ENCODE data around the gene NBL1. TPM values are rescaled to one million over a fixed set of nuclear protein-coding genes. Genes with fewer than 3 reads are reported as not detected.

NBL1 gene
- total and polyA plus RNA-seq, 9 of the 15 experiments (the other 6 are each of a cell fraction or from before 2014, with no cell fraction given) = 0.10 to 3.7 (median 1.8) TPM; not detected in 1

DNA sequence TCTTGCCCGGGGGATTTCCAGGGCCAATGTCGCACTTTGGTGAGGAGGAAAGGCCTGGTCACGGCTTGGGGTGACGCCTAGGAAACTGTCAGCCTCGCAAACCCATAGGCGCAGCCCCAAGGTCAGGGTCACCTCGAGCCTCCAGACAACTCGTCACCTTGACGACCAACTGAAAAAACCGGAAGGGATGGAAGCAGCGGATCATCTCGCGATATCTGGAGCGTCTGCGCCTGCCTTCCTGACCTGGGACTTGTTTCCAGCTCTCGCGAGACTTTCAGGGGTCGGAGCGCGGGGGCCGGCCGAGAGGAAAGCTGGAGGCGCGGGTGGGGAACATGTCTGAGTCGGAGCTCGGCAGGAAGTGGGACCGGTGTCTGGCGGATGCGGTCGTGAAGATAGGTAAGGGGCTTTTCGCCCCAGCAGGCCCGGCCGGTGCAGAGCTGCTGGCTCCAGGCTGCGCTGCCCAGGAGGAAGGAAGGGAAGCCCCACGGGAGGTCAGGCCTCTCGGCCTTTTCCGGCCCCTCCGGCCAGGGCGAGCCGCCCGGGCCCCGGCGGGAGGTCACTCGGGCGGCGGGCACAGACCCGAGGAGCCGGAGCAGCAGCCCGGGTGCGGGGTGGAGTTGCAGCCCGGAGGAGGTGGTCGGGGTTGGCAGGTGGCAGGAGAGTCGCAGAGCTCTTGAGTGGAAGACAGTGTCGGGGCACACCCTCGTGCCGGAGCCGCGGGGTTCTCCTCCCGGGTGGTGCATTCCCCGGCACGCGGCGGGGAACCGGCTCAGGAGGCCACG is 47.2 kb upstream of the NBL1 start (continued):
- TF ChIP-seq, protein P1, sequence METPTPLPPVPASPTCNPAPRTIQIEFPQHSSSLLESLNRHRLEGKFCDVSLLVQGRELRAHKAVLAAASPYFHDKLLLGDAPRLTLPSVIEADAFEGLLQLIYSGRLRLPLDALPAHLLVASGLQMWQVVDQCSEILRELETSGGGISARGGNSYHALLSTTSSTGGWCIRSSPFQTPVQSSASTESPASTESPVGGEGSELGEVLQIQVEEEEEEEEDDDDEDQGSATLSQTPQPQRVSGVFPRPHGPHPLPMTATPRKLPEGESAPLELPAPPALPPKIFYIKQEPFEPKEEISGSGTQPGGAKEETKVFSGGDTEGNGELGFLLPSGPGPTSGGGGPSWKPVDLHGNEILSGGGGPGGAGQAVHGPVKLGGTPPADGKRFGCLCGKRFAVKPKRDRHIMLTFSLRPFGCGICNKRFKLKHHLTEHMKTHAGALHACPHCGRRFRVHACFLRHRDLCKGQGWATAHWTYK (CRISPR knock-in tag; IDR thresholded peaks at IDR 0.05) = peak; percentile 81
- TF ChIP-seq CHD1 (IDR thresholded peaks at IDR 0.05; ENCODE audit: low read length) = peak; percentile 87
- TF ChIP-seq LEF1 (IDR thresholded peaks at IDR 0.05) = 0 out of 2 replicates have a peak, but pooled peaks have one; percentile 6
- TF ChIP-seq ZNF197 (CRISPR knock-in tag; IDR thresholded peaks at IDR 0.05; ENCODE audit: low read depth) = no peak
- TF ChIP-seq BRCA1 (IDR thresholded peaks at IDR 0.05) = no peak
- TF ChIP-seq BRCA1 (CRISPR knock-in tag; IDR thresholded peaks at IDR 0.05) = no peak; the same call in 1 of the 2 replicates
- TF ChIP-seq, protein P2, sequence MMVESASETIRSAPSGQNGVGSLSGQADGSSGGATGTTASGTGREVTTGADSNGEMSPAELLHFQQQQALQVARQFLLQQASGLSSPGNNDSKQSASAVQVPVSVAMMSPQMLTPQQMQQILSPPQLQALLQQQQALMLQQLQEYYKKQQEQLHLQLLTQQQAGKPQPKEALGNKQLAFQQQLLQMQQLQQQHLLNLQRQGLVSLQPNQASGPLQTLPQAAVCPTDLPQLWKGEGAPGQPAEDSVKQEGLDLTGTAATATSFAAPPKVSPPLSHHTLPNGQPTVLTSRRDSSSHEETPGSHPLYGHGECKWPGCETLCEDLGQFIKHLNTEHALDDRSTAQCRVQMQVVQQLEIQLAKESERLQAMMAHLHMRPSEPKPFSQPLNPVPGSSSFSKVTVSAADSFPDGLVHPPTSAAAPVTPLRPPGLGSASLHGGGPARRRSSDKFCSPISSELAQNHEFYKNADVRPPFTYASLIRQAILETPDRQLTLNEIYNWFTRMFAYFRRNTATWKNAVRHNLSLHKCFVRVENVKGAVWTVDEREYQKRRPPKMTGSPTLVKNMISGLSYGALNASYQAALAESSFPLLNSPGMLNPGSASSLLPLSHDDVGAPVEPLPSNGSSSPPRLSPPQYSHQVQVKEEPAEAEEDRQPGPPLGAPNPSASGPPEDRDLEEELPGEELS (CRISPR knock-in tag; IDR thresholded peaks at IDR 0.05; ENCODE audit: borderline replicate concordance) = no peak
- peak; percentile 95 for TF ChIP-seq ELF1 (tag; IDR thresholded peaks at IDR 0.05)
- TF ChIP-seq NFYB (IDR thresholded peaks at IDR 0.05; ENCODE audit: extremely low read depth, insufficient read length) = peak; percentile 14
- TF ChIP-seq CC2D1A (IDR thresholded peaks at IDR 0.05) = no peak
- no peak for TF ChIP-seq STAT5A (IDR thresholded peaks at IDR 0.05; ENCODE audit: borderline replicate concordance, low read length)
- TF ChIP-seq CTBP1 (IDR thresholded peaks at IDR 0.05; ENCODE audit: borderline replicate concordance) = peak; percentile 76; the same call in 1 of the 2 replicates
- TF ChIP-seq, protein P3, sequence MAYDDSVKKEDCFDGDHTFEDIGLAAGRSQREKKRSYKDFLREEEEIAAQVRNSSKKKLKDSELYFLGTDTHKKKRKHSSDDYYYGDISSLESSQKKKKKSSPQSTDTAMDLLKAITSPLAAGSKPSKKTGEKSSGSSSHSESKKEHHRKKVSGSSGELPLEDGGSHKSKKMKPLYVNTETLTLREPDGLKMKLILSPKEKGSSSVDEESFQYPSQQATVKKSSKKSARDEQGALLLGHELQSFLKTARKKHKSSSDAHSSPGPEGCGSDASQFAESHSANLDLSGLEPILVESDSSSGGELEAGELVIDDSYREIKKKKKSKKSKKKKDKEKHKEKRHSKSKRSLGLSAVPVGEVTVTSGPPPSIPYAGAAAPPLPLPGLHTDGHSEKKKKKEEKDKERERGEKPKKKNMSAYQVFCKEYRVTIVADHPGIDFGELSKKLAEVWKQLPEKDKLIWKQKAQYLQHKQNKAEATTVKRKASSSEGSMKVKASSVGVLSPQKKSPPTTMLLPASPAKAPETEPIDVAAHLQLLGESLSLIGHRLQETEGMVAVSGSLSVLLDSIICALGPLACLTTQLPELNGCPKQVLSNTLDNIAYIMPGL (CRISPR knock-in tag; IDR thresholded peaks at IDR 0.05) = 0 out of 2 replicates have a peak, but pooled peaks have one; percentile 33
- no peak for TF ChIP-seq GABPB2 (CRISPR knock-in tag; conservative IDR thresholded peaks at IDR 0.05)
- TF ChIP-seq ZFPM2 (CRISPR knock-in tag; IDR thresholded peaks at IDR 0.05) = no peak
- TF ChIP-seq POLR2A (conservative IDR thresholded peaks at IDR 0.05) = peak; percentile 97
- TF ChIP-seq ZNF717 (CRISPR knock-in tag; IDR thresholded peaks at IDR 0.05) = no peak
- TF ChIP-seq FOXJ2 (tag; IDR thresholded peaks at IDR 0.05) = peak; percentile 86; the same call in 1 of the 2 replicates
- TF ChIP-seq ELF2 (CRISPR knock-in tag; IDR thresholded peaks at IDR 0.05) = peak; percentile 86
- TF ChIP-seq TRIM28 (IDR thresholded peaks at IDR 0.05) = no peak
- peak in 1 of 2 experiments; percentile 84; a peak in 1 of 4 replicates for TF ChIP-seq FOXA3 (CRISPR knock-in tag; conservative IDR thresholded peaks at IDR 0.05 in 1 of 2, IDR thresholded peaks at IDR 0.05 in 1 of 2)
- TF ChIP-seq ZNF408 (CRISPR knock-in tag; IDR thresholded peaks at IDR 0.05; ENCODE audit: low read depth) = no peak
- TF ChIP-seq ZNF232 (CRISPR knock-in tag; IDR thresholded peaks at IDR 0.05) = peak; percentile 22; the same call in 1 of the 2 replicates
- peak; percentile 50 for TF ChIP-seq GTF2A2 (tag; IDR thresholded peaks at IDR 0.05)
- TF ChIP-seq TCF3 (CRISPR knock-in tag; IDR thresholded peaks at IDR 0.05) = no peak
- TF ChIP-seq BACH1 (tag; IDR thresholded peaks at IDR 0.05) = no peak
- peak; percentile 97 for TF ChIP-seq MXI1 (IDR thresholded peaks at IDR 0.05; ENCODE audit: low read depth, low read length)
